HG03064 (cell line): ENCODE data around the gene IDS.

ENCODE experiments used
- ATAC-seq: cut with Tn5 transposase; IDR thresholded peaks from one replicate; pipeline ENCODE4 v1.9.1; 2021; ENCODE audit warnings: low read depth; ENCODE audit not compliant: unreplicated experiment

Gene IDS

GRCh38 chrX:149467461-149467860 lies 37.6 kb downstream of the IDS start:
- no peak for ATAC-seq

GRCh38 chrX:149462849-149463248 lies 42.3 kb downstream of the IDS start:
- ATAC-seq = no peak

GRCh38 chrX:149461746-149462145 lies 43.4 kb downstream of the IDS start:
- no peak for ATAC-seq

GRCh38 chrX:149458586-149458985 lies 46.5 kb downstream of the IDS start:
- no peak for ATAC-seq

GRCh38 chrX:149456476-149457245 lies 48.4 kb downstream of the IDS start:
- ATAC-seq = no peak

- ATAC-seq = no peak
Observed at GRCh38 chrX:149455934-149456333, 49.2 kb downstream of the IDS start.

GRCh38 chrX:149453906-149454822 lies 50.9 kb downstream of the IDS start:
- ATAC-seq = no peak

- no peak for ATAC-seq
Observed at GRCh38 chrX:149453030-149453429, 52.1 kb downstream of the IDS start.

- ATAC-seq = no peak
Observed at GRCh38 chrX:149433451-149433850, 71.7 kb downstream of the IDS start.

GRCh38 chrX:149433051-149433450 lies 72.1 kb downstream of the IDS start:
- no peak for ATAC-seq
